CD4-positive, alpha-beta T cell (primary cell): Measurements from ENCODE around the gene BBS1. TPM values are rescaled to one million over a fixed set of nuclear protein-coding genes. Genes with fewer than 3 reads are reported as not detected.

Source experiments
- ATAC-seq: fragments of 200-7000 bp; cut with Tn5 transposase; one replicate; pipeline ENCODE4 v1.10.0; 2022; ENCODE audit warnings: mild to moderate bottlenecking; ENCODE audit not compliant: poor library complexity
- CTCF ChIA-PET: fragments of 350-600 bp; sonication (Branson Sonifier 250); formaldehyde crosslinking; loops from one replicate; lab custom pipeline; 2021; ENCODE audit warnings: antibody characterized with exemption, inconsistent platforms; lab: Charles Lee
- POLR2A ChIA-PET: fragments of 350-600 bp; sonication (Branson Sonifier 250); formaldehyde crosslinking; loops from one replicate; lab custom pipeline; 2021; ENCODE audit warnings: antibody characterized with exemption, inconsistent platforms; lab: Charles Lee
- DNase-seq, 14 experiments: peaks; one replicate each; pipeline ENCODE4 v3.0.0-alpha.2; 2013 to 2020; ENCODE audit warnings: mixed read lengths in 2 of 14
- H3K27ac ChIP-seq, 2 donors: one replicate each; pipeline versions ENCODE4 v1.5.1 to v1.7.0; 2013; ENCODE audit warnings: low read length in 2 of 2, low read depth in 1 of 2, mild to moderate bottlenecking in 1 of 2
- H3K27me3 ChIP-seq, 2 experiments: 1 replicate in 1 of 2; 2 replicates in 1 of 2; pipeline versions ENCODE4 v1.6.1 to v1.7.0; 2013; ENCODE audit warnings: low read length in 2 of 2, control low read depth in 1 of 2, mild to moderate bottlenecking in 1 of 2, moderate library complexity in 1 of 2; ENCODE audit not compliant: insufficient read depth in 2 of 2, control insufficient read depth in 1 of 2
- H3K36me3 ChIP-seq: one replicate; pipeline ENCODE4 v1.6.1; 2013; ENCODE audit warnings: low read length, control low read depth; ENCODE audit not compliant: insufficient read depth
- H3K4me1 ChIP-seq: one replicate; pipeline ENCODE4 v1.6.1; 2013; ENCODE audit warnings: low read length, control low read depth; ENCODE audit not compliant: insufficient read depth
- H3K4me3 ChIP-seq: one replicate; pipeline ENCODE4 v1.5.1; 2013; ENCODE audit warnings: mild to moderate bottlenecking, low read length, moderate library complexity
- H3K9me3 ChIP-seq, 2 experiments: 1 replicate in 1 of 2; 2 replicates in 1 of 2; pipeline versions ENCODE4 v1.6.1 to v1.7.0; 2013; ENCODE audit warnings: low read length in 2 of 2, mild to moderate bottlenecking in 2 of 2, control low read depth in 1 of 2, moderate library complexity in 1 of 2; ENCODE audit not compliant: control insufficient read depth in 1 of 2, insufficient read depth in 1 of 2
- H3K27ac Mint-ChIP-seq: one replicate; pipeline ENCODE4 v1.8.0; 2020; ENCODE audit warnings: mixed read lengths
- H3K27me3 Mint-ChIP-seq: one replicate; pipeline ENCODE4 v1.8.0; 2021; ENCODE audit warnings: mixed read lengths
- H3K36me3 Mint-ChIP-seq: one replicate; pipeline ENCODE4 v1.8.0; 2021; ENCODE audit warnings: low read depth, mixed read lengths
- H3K4me1 Mint-ChIP-seq: one replicate; pipeline ENCODE4 v1.8.0; 2021; ENCODE audit warnings: low read depth, mixed read lengths
- H3K4me3 Mint-ChIP-seq: one replicate; pipeline ENCODE4 v1.8.0; 2020; ENCODE audit warnings: mild to moderate bottlenecking, mixed read lengths
- H3K9me3 Mint-ChIP-seq: one replicate; pipeline ENCODE4 v1.8.0; 2020; ENCODE audit warnings: mixed read lengths
- intact Hi-C, 2 experiments: fragments of 100-400 bp; cut with DNase I in 1 of 2; cut with micrococcal nuclease in 1 of 2; formaldehyde crosslinking; loops; one replicate each; pipeline versions ENCODE4 v1.15.1 to v1.9.0; 2023 to 2025; cut with DNase I, micrococcal nuclease
- total RNA-seq, 174 experiments: library from RNA in 2 of 174; stranded (reverse) in 2 of 174; gene quantifications; one replicate each; pipeline ENCODE4 v1.2.3 and lab custom pipeline; 2021 to 2026
- TF ChIP-seq, protein P1 (sequence below): fragments of 200-600 bp; IDR thresholded peaks from one replicate; pipeline ENCODE4 v1.8.0; 2022; ENCODE audit warnings: antibody characterized with exemption, mild to moderate bottlenecking

BBS1 gene
- total RNA-seq, 2 experiments from 2014 or later = 11.7 to 11.9 TPM

DNA sequence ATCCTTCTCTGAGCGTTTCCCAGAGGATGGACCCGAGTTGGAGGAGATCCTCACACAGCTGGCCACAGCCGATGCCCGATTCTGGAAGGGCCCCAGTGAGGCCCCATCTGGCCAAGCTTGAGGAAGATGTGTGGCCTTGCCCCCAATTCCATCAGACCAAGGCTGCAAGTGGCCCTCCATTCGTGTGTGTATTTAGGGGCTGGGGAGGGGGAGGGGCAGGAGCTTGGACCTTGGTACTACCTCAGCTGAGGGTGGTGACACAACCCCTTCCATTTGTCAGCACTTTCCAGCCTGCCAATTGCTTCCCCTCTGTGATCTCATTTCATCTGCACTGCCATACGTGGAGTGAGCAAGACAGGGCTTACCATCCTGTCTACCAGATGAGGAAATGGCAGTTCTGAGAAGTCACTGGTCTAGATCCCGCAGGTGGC is 1.3 kb upstream of the BBS1 start:
- Mint-ChIP-seq H3K9me3 (no peaks in the 10 kb centered on the region), H3K4me1 (peaks cover 16% of the 10 kb centered on the region), H3K27ac (no peak overlapping the region), H3K27me3 (no peaks in the 10 kb centered on the region), H3K4me3 (no peak overlapping the region), H3K36me3 (peaks cover 23% of the 10 kb centered on the region)
- ATAC-seq (no peak), DNase-seq (no peak)
- H3K27ac ChIP-seq = no peak overlapping the region
- H3K36me3 ChIP-seq = peaks cover 18% of the 10 kb centered on the region
- TF ChIP-seq, protein P1, sequence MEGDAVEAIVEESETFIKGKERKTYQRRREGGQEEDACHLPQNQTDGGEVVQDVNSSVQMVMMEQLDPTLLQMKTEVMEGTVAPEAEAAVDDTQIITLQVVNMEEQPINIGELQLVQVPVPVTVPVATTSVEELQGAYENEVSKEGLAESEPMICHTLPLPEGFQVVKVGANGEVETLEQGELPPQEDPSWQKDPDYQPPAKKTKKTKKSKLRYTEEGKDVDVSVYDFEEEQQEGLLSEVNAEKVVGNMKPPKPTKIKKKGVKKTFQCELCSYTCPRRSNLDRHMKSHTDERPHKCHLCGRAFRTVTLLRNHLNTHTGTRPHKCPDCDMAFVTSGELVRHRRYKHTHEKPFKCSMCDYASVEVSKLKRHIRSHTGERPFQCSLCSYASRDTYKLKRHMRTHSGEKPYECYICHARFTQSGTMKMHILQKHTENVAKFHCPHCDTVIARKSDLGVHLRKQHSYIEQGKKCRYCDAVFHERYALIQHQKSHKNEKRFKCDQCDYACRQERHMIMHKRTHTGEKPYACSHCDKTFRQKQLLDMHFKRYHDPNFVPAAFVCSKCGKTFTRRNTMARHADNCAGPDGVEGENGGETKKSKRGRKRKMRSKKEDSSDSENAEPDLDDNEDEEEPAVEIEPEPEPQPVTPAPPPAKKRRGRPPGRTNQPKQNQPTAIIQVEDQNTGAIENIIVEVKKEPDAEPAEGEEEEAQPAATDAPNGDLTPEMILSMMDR = no peak
- H3K27me3 ChIP-seq = no peaks in the 10 kb centered on the region
- CTCF ChIA-PET = interaction anchor here (1.9 kb wide), 1 partner anchor 70 kb away, joined by 10 read pairs; the partner anchor contains the start of gene MRPL11
- POLR2A ChIA-PET = interaction anchor here (0.8 to 1.9 kb wide), 5 partner anchors 10 to 334 kb away, joined by 3 to 10 read pairs (median 3); partner anchors contain the start of genes ACTN3, MRPL11, PELI3 and RCE1
- H3K4me1 ChIP-seq = peaks cover 14% of the 10 kb centered on the region
- intact Hi-C loops = loop anchor here in 1 of 2 experiments (1.0 kb wide), 1 partner anchor 171 kb away; no protein-coding TSS in a partner anchor
- H3K9me3 ChIP-seq = no peaks in the 10 kb centered on the region
- H3K4me3 ChIP-seq = no peak overlapping the region

DNA sequence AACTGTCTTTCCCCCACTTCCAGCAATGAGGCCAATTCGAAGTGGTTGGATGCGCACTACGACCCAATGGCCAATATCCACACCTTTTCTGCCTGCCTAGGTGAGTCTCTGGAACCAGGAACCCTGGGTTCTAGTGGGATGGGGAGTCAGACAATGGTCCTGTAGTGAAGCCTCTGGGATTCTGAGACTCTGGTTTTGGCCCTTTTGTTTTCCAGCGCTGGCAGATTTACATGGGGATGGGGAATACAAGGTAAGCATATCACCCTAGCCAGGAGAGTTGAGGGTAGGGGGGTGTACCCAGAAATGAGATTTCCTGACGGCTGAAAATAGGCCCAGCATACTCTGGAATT is 530 bp downstream of the BBS1 start:
- DNase-seq (no peak), ATAC-seq (no peak)
- Mint-ChIP-seq H3K27me3 (no peaks in the 10 kb centered on the region), H3K4me3 (peak overlapping the region; percentile 90), H3K36me3 (peaks cover 21% of the 10 kb centered on the region), H3K27ac (peak overlapping the region; percentile 61), H3K9me3 (no peaks in the 10 kb centered on the region), H3K4me1 (peaks cover 16% of the 10 kb centered on the region)
- H3K9me3 ChIP-seq = no peaks in the 10 kb centered on the region
- H3K27me3 ChIP-seq = no peaks in the 10 kb centered on the region
- H3K36me3 ChIP-seq = peaks cover 17% of the 10 kb centered on the region
- CTCF ChIA-PET = interaction anchor here (0.7 to 1.9 kb wide), 2 partner anchors 72 to 108 kb away, joined by 4 to 10 read pairs; partner anchors contain the start of gene MRPL11
- POLR2A ChIA-PET = interaction anchor here (0.6 to 1.9 kb wide), 7 partner anchors 31 to 638 kb away, joined by 3 to 12 read pairs (median 6); partner anchors contain the start of genes ACTN3, DPP3, MRPL11 and PELI3
- no peak overlapping the region for H3K27ac ChIP-seq
- intact Hi-C loops = loop anchor here in 1 of 2 experiments (2.0 kb wide), 3 partner anchors 28 to 72 kb away; partner anchors contain the start of gene MRPL11
- H3K4me3 ChIP-seq = peak overlapping the region; percentile 77
- H3K4me1 ChIP-seq = peaks cover 14% of the 10 kb centered on the region
- TF ChIP-seq, protein P1 = no peak

DNA sequence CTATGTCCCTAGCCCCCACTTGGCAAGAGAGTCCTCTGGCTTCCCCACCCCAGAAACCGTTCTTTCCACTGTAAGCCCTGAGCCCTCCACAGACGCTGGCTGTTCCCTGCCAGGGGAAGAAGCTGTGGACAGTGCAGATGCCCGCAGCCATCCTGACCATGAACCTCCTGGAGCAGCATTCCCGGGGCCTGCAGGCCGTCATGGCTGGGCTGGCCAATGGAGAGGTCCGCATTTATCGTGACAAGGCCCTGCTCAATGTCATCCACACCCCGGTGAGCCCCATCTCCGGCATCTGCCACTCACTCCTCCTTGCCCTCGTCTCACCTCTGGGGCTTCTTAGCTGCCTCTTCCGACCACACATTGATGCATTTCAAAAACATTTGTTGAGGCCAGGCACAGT is 13.2 kb downstream of the BBS1 start:
- Histone ChIP-seq H3K9me3 (no peaks in the 10 kb centered on the region), H3K27ac (no peak overlapping the region), H3K27me3 (no peaks in the 10 kb centered on the region), H3K4me3 (no peak overlapping the region), H3K4me1 (no peaks in the 10 kb centered on the region), H3K36me3 (peaks cover 46% of the 10 kb centered on the region)
- Mint-ChIP-seq H3K27ac (no peak overlapping the region), H3K4me1 (no peaks in the 10 kb centered on the region), H3K36me3 (peaks cover 53% of the 10 kb centered on the region), H3K9me3 (no peaks in the 10 kb centered on the region), H3K27me3 (no peaks in the 10 kb centered on the region), H3K4me3 (no peak overlapping the region)
- DNase-seq (no peak), ATAC-seq (no peak)
- TF ChIP-seq, protein P1 = no peak
- intact Hi-C loops = no loop called here
- ChIA-PET POLR2A (no interaction called here), CTCF (no interaction called here)
